ENCODE data around the gene FAF1.

Gene FAF1

DNA sequence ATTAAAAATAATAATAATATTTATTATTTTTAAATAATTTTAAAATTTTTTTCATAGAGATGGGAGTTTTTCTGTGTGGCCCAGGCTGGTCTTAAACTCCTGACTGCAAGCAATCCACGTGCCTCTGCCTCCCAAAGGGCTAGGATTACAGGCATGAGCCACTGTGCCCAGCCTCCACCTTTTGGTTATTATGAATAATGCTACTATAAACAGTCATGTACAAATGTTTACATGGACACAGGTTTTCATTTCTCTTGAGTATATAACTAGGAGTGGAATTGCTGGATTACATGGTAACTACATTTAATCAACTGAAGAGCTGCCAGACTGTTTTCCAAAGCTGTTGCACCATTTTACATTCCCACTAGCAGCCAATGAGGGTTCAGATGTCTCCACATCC is 433.6 kb downstream of the FAF1 start:
- H3K4me3 ChIP-seq (ENCODE audit: low read depth, low read length), result no peak overlapping the region
- TF ChIP-seq, protein P1, sequence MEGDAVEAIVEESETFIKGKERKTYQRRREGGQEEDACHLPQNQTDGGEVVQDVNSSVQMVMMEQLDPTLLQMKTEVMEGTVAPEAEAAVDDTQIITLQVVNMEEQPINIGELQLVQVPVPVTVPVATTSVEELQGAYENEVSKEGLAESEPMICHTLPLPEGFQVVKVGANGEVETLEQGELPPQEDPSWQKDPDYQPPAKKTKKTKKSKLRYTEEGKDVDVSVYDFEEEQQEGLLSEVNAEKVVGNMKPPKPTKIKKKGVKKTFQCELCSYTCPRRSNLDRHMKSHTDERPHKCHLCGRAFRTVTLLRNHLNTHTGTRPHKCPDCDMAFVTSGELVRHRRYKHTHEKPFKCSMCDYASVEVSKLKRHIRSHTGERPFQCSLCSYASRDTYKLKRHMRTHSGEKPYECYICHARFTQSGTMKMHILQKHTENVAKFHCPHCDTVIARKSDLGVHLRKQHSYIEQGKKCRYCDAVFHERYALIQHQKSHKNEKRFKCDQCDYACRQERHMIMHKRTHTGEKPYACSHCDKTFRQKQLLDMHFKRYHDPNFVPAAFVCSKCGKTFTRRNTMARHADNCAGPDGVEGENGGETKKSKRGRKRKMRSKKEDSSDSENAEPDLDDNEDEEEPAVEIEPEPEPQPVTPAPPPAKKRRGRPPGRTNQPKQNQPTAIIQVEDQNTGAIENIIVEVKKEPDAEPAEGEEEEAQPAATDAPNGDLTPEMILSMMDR (IDR thresholded peaks at IDR 0.05; ENCODE audit: low read depth, low read length), result no peak
- TF ChIP-seq, protein P2, sequence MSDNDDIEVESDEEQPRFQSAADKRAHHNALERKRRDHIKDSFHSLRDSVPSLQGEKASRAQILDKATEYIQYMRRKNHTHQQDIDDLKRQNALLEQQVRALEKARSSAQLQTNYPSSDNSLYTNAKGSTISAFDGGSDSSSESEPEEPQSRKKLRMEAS (IDR thresholded peaks at IDR 0.05; ENCODE audit: low read depth, low read length), result no peak
- no peak for TF ChIP-seq POLR2A (IDR thresholded peaks at IDR 0.05; ENCODE audit: extremely low read depth, insufficient read length)
- TF ChIP-seq MYC (IDR thresholded peaks at IDR 0.05; ENCODE audit: low read depth, low read length), result no peak
- no peak for DNase-seq (ENCODE audit: low read depth)

DNA sequence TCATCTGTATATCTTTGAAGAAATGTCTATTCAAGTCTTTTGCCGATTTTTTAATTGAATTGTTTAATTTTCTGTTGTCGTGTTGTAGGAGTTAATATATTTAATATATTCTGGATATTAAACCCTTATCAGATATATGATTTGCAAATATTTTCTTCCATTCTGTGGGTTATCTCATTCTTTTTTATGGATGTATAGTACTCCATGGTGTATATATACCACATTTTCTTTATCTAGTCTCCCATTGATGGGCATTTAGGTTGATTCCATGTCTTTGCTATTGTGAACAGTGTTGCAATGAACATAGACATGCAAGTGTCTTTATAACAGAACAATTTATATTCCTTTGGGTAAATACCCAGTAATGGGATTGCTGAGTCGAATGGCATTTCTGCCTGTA is 436.5 kb downstream of the FAF1 start:
- H3K4me3 ChIP-seq (ENCODE audit: low read depth, low read length), result no peak overlapping the region
- TF ChIP-seq, protein P1 (IDR thresholded peaks at IDR 0.05; ENCODE audit: low read depth, low read length), result no peak
- TF ChIP-seq MYC (IDR thresholded peaks at IDR 0.05; ENCODE audit: low read depth, low read length) (no peak), POLR2A (IDR thresholded peaks at IDR 0.05; ENCODE audit: extremely low read depth, insufficient read length) (no peak)
- TF ChIP-seq, protein P2 (IDR thresholded peaks at IDR 0.05; ENCODE audit: low read depth, low read length), result no peak
- DNase-seq (ENCODE audit: low read depth), result no peak

DNA sequence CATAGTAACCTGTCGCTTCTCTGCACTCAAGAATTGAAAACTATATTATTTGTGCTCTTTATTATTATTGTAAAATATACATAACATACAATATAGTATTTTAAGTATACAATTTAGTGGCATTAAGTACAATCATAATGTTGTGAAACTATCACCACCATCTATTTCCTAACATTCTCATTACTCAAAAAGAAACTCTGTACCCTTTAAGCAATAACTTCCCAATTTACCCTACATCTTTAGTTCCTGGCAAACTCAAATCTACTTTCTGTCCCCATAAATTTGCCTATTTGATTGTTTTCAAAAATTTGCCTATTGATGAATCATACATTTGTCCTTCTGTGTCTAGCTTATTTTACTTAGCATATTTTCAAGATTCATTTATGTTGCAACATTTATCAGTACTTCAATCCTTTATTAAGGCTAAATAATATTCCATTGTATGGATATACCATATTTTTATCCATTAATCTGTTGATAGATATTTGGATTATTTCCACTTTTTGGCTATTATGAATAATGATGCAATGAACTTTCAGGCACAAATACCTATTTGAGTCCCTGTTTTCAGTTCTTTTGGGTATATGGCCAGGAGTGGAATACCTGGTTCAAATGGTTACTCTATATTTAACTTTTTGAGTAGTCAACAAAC is 437.2 kb downstream of the FAF1 start:
- H3K4me3 ChIP-seq (ENCODE audit: low read depth, low read length), result no peak overlapping the region
- no peak for TF ChIP-seq POLR2A (IDR thresholded peaks at IDR 0.05; ENCODE audit: extremely low read depth, insufficient read length)
- no peak for TF ChIP-seq MYC (IDR thresholded peaks at IDR 0.05; ENCODE audit: low read depth, low read length)
- TF ChIP-seq, protein P2 (IDR thresholded peaks at IDR 0.05; ENCODE audit: low read depth, low read length), result no peak
- TF ChIP-seq, protein P1 (IDR thresholded peaks at IDR 0.05; ENCODE audit: low read depth, low read length), result no peak
- no peak for DNase-seq (ENCODE audit: low read depth)

DNA sequence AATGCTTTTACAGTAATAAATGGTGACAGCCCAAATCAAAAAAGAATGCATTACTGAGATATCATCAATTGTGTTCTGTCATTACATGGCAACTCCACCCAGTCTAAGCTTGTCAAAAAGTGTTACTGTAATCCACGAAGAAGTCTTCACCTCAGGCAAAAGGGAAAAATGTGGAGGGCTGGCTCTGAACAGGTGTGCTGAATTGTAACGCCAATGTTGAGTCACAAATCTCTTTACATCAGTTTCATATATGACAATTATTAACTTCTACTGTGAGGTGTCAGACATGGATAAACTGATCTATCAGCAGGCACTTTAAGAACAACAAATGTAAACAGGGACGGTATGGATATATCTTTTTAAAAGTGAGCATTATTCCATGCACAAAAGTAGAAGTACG is 438.4 kb downstream of the FAF1 start:
- DNase-seq (ENCODE audit: low read depth), result no peak
- no peak overlapping the region for H3K4me3 ChIP-seq (ENCODE audit: low read depth, low read length)
- TF ChIP-seq, protein P1 (IDR thresholded peaks at IDR 0.05; ENCODE audit: low read depth, low read length), result no peak
- TF ChIP-seq MYC (IDR thresholded peaks at IDR 0.05; ENCODE audit: low read depth, low read length), result no peak
- TF ChIP-seq POLR2A (IDR thresholded peaks at IDR 0.05; ENCODE audit: extremely low read depth, insufficient read length), result no peak
- TF ChIP-seq, protein P2 (IDR thresholded peaks at IDR 0.05; ENCODE audit: low read depth, low read length), result no peak

DNA sequence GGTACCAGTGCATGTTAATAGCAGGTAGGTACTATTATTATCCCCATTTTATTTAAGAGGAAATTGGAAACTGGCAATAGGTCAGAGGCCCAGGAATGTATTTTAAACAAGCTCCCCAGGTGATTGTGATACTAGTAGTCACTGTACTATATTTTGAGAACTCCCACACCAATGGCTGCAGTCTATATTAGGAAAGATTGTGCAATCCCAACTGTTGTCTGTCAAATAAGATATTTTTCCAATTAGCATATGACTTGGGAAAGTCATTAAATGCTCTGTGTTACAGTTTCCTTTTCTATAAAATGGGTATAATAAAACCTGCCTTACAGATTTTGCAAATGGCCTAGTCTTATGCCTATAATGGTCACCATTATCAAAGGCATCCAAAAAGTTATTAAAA is 442.6 kb downstream of the FAF1 start:
- DNase-seq (ENCODE audit: low read depth), result peak; percentile 19
- TF ChIP-seq, protein P1 (IDR thresholded peaks at IDR 0.05; ENCODE audit: low read depth, low read length), result no peak
- no peak for TF ChIP-seq POLR2A (IDR thresholded peaks at IDR 0.05; ENCODE audit: extremely low read depth, insufficient read length)
- TF ChIP-seq MYC (IDR thresholded peaks at IDR 0.05; ENCODE audit: low read depth, low read length), result no peak
- TF ChIP-seq, protein P2 (IDR thresholded peaks at IDR 0.05; ENCODE audit: low read depth, low read length), result no peak
- H3K4me3 ChIP-seq (ENCODE audit: low read depth, low read length), result no peak overlapping the region
